Mesothelial cell of epicardium (in vitro differentiated cells): ENCODE results near the gene RPRML. TPM values are rescaled to one million over a fixed set of nuclear protein-coding genes. Genes with fewer than 3 reads are reported as not detected.

Source experiments
- DNase-seq, 2 experiments: peaks; one replicate each; pipeline ENCODE4 v3.0.0; 2021; ENCODE audit warnings: low spot score in 2 of 2; ENCODE audit not compliant: unreplicated experiment in 2 of 2
- H3K27ac Mint-ChIP-seq: 2 replicates; pipeline ENCODE4 v1.8.0; 2021; ENCODE audit warnings: mixed read lengths
- H3K27me3 Mint-ChIP-seq: 2 replicates; pipeline ENCODE4 v1.8.0; 2021; ENCODE audit warnings: low read depth, mixed read lengths
- H3K36me3 Mint-ChIP-seq: 2 replicates; pipeline ENCODE4 v1.8.0; 2021; ENCODE audit warnings: mixed read lengths
- H3K4me1 Mint-ChIP-seq: 2 replicates; pipeline ENCODE4 v1.8.0; 2021; ENCODE audit warnings: mixed read lengths
- H3K4me3 Mint-ChIP-seq: 2 replicates; pipeline ENCODE4 v1.8.0; 2021; ENCODE audit warnings: mild to moderate bottlenecking, moderate library complexity, mixed read lengths
- H3K9me3 Mint-ChIP-seq: 2 replicates; pipeline ENCODE4 v1.8.0; 2021; ENCODE audit warnings: mixed read lengths
- total RNA-seq: library from RNA; stranded (reverse); gene quantifications from 3 replicates; pipeline ENCODE4 v1.2.1, GENCODE V29; 2021
- TF ChIP-seq, protein P1 (sequence below): fragments of 200-600 bp; sonication (generic); IDR thresholded peaks from one replicate; pipeline ENCODE4 v1.5.0; 2021; ENCODE audit warnings: antibody characterized with exemption; ENCODE audit not compliant: unreplicated experiment

RPRML gene
- total RNA-seq, 1 donor from 2014 or later = not detected

DNA sequence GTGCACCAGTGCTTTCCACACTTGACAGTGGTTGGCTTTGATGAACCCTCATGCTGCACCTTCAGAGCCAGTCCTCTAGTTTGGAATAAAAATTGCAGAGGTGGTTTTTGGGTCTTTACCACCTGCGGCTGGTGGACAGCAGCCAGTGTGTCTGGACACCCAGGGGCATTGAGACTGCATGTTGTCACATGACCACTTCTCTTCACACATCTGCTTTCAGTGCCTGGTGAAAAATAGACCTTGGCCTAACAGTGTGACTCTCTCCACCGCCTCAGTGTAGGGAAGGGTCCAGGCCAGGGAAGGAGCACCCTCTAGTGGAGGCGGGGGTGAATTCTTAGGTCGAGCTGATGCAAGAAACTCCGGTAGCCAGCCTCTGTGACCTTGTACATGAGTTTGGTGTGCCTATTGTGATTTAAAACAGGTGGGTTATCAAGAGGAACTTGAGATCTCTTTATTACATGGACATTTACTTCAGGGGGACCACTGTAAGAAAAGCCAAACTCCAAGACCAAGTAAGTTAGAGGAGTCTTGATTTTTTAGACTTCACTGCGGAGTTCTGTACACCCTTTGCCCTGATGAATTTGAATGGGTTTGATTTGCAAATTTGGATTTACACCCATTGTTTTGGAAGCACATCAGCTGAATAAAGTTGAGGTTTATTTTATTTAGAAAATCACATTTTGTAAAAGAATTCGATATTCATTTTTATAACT, 38.2 kb downstream of the RPRML start:
- Mint-ChIP-seq H3K4me3 (no peak overlapping the region), H3K27ac (no peak overlapping the region), H3K36me3 (peaks cover 15% of the 10 kb centered on the region), H3K27me3 (no peaks in the 10 kb centered on the region), H3K9me3 (no peaks in the 10 kb centered on the region), H3K4me1 (peaks cover 27% of the 10 kb centered on the region)
- TF ChIP-seq, protein P1, sequence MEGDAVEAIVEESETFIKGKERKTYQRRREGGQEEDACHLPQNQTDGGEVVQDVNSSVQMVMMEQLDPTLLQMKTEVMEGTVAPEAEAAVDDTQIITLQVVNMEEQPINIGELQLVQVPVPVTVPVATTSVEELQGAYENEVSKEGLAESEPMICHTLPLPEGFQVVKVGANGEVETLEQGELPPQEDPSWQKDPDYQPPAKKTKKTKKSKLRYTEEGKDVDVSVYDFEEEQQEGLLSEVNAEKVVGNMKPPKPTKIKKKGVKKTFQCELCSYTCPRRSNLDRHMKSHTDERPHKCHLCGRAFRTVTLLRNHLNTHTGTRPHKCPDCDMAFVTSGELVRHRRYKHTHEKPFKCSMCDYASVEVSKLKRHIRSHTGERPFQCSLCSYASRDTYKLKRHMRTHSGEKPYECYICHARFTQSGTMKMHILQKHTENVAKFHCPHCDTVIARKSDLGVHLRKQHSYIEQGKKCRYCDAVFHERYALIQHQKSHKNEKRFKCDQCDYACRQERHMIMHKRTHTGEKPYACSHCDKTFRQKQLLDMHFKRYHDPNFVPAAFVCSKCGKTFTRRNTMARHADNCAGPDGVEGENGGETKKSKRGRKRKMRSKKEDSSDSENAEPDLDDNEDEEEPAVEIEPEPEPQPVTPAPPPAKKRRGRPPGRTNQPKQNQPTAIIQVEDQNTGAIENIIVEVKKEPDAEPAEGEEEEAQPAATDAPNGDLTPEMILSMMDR = peak; percentile 73
- peak; percentile 50 to 85 for DNase-seq

DNA sequence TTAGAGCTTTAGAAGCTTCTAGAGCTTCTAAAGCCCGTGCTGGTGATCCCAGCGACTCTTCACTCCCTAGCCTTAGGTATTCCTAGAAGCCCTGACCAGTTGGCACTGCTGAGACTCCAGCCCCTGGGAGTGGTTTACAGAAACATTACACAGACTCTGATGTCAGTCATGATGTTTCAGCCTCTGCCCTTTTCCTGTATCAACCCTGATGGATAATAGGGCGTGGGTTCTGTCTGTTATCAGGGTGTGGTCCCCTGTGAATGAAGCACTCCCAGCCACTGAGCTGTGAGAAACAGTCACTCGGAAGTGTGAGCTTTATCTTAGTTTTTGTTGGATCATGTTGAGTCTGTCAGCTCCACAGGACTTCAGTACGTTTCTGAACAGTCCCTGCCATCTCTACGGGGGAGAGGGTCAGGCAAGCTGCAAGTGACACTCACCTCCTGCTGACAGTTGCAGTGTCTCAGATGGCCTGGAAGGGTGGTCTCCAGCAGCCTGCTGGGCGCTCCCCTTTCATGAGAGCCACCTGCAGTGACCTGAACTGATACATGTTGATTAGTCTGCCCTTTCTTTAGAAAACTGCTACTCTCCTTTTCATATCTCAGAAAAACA, 43.3 kb downstream of the RPRML start:
- peaks cover 17% of the 10 kb centered on the region for H3K4me1 Mint-ChIP-seq
- no peaks in the 10 kb centered on the region for H3K9me3 Mint-ChIP-seq
- H3K27ac Mint-ChIP-seq = no peak overlapping the region
- no peak for DNase-seq
- TF ChIP-seq, protein P1 = no peak
- no peak overlapping the region for H3K4me3 Mint-ChIP-seq
- H3K27me3 Mint-ChIP-seq = no peaks in the 10 kb centered on the region
- peaks cover 50% of the 10 kb centered on the region for H3K36me3 Mint-ChIP-seq

DNA sequence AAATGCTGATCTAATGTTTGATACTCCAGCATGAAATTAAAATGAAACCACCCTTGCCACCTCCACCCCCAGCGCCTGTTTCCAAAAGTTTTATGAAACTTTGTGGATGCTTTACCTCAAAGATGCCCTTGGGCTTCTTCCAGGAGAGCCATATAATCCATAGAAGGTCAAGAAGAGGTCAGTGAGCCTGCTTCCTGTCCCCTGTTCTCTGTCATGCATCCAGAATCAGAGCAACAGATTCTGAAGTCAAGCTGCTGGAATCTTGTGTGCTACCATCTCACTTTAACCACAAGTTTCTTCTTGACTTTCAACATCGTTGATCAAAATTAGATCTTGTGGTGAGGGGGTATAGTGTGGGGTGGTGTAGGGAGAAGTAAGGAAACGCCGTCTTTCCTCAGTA, 47.5 kb downstream of the RPRML start:
- H3K4me1 Mint-ChIP-seq = peaks cover 48% of the 10 kb centered on the region
- no peaks in the 10 kb centered on the region for H3K27me3 Mint-ChIP-seq
- H3K27ac Mint-ChIP-seq = peak overlapping the region; percentile 67
- H3K36me3 Mint-ChIP-seq = peaks cover 38% of the 10 kb centered on the region
- H3K4me3 Mint-ChIP-seq = no peak overlapping the region
- H3K9me3 Mint-ChIP-seq = no peaks in the 10 kb centered on the region
- TF ChIP-seq, protein P1 = no peak
- DNase-seq = no peak

DNA sequence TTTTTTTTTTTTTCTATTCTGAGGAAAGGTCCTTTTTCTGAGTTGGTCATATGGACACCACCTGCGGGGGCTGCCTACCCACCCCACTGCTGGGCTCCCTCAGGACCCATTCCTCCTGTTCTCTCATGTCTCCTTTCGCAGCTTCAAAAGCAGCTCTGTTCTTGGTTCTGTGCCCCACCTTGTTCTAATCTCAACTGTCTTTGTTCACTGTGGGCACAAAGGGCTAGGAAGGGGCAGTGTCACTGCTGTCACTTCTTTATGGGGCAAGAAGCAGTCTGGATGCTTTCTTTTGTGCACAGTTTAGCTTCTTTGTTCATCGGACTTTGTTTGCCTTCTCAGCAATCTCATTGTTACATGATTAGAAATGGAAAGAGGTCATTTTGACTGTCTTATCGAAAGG, 49.0 kb downstream of the RPRML start:
- H3K4me1 Mint-ChIP-seq = peaks cover 56% of the 10 kb centered on the region

DNA sequence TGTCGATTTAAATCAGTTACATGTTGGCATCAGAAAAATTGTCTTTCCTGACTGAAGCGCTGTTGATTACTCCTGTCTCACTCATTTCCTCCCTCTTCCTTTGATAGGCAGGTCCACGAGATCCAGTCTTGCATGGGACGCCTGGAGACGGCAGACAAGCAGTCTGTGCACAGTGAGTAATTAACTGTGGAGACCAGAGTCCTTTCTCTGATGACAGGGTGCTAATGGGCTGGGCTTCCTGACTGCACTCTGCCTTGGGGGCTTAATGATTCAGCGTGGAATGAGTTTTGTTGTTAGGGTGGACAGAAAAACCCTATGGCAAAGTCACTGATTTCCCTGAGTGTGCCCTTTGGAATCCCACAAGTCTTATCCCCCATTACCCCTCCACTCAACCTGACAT, 49.6 kb downstream of the RPRML start:
- Mint-ChIP-seq H3K4me1 (peaks cover 57% of the 10 kb centered on the region), H3K4me3 (no peak overlapping the region)
- TF ChIP-seq, protein P1 = no peak

More for the DNA sequence above, 49.0 kb downstream of the RPRML start:
- no peak for DNase-seq
- TF ChIP-seq, protein P1 = no peak
- Mint-ChIP-seq H3K27me3 (no peaks in the 10 kb centered on the region), H3K27ac (peak overlapping the region; percentile 98), H3K9me3 (no peaks in the 10 kb centered on the region), H3K4me3 (no peak overlapping the region), H3K36me3 (peaks cover 35% of the 10 kb centered on the region)

More for the DNA sequence above, 49.6 kb downstream of the RPRML start:
- no peaks in the 10 kb centered on the region for H3K9me3 Mint-ChIP-seq
- DNase-seq = no peak
- peak overlapping the region; percentile 98 for H3K27ac Mint-ChIP-seq
- peaks cover 30% of the 10 kb centered on the region for H3K36me3 Mint-ChIP-seq
- H3K27me3 Mint-ChIP-seq = no peaks in the 10 kb centered on the region
